Epithelial cell of esophagus (primary cell): Measurements from ENCODE around the gene ARHGEF17.

Experiments
- DNase-seq: peaks from one replicate; pipeline ENCODE4 v3.0.0; 2010; ENCODE audit warnings: low read depth
- H3K4me3 ChIP-seq: 2 replicates; pipeline ENCODE4 v1.5.1; 2011; ENCODE audit warnings: mild to moderate bottlenecking, low read length, control low read depth
- TF ChIP-seq, protein P1 (sequence below): IDR thresholded peaks from 2 replicates; pipeline ENCODE4 v1.5.1; 2011; ENCODE audit warnings: low read depth, mild to moderate bottlenecking, low read length, control low read depth, inconsistent platforms; ENCODE audit not compliant: insufficient read depth; ENCODE audit errors: missing control alignments

Gene ARHGEF17

GRCh38 chr11:73314117-73314961 is 6.3 kb downstream of the ARHGEF17 start:
- H3K4me3 ChIP-seq = no peak overlapping the region
- DNase-seq = peak; percentile 27

DNA sequence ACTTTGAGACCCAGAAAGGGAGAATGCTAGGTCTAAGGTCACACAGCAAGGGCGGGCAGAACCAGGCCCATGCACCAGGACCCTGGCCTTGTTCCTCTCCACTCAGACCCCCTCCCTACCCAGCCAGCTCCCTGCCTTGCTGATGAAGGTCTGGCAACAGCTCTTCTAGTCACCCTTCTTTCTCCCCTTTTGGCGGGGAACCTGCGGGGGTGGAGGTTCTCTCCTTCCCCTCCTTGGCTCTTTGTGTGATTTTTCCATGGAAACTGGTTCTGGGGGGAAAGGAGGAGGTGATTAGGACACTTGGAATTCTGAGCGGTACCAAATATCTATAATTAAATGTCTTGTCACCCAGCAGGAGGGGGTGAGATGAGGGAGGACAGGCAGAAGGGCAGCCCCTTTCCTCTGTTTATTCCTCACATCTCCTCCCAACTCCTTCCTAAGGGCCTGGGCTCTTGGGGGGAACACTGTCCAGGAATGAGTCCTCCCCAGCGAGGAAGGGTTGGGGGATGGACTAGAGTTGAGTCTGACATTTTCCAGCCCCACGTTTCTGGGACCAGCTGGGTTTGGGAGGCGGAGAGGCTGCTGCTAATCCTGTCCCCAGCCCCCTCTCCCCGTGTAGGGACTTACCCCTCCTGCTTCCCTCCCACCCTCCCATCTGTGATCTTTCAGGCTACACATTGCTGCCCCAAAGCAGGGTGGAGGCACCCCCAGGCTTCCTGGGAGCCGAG is 7.4 kb downstream of the ARHGEF17 start:
- no peak overlapping the region for H3K4me3 ChIP-seq
- TF ChIP-seq, protein P1, sequence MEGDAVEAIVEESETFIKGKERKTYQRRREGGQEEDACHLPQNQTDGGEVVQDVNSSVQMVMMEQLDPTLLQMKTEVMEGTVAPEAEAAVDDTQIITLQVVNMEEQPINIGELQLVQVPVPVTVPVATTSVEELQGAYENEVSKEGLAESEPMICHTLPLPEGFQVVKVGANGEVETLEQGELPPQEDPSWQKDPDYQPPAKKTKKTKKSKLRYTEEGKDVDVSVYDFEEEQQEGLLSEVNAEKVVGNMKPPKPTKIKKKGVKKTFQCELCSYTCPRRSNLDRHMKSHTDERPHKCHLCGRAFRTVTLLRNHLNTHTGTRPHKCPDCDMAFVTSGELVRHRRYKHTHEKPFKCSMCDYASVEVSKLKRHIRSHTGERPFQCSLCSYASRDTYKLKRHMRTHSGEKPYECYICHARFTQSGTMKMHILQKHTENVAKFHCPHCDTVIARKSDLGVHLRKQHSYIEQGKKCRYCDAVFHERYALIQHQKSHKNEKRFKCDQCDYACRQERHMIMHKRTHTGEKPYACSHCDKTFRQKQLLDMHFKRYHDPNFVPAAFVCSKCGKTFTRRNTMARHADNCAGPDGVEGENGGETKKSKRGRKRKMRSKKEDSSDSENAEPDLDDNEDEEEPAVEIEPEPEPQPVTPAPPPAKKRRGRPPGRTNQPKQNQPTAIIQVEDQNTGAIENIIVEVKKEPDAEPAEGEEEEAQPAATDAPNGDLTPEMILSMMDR = no peak
- DNase-seq = no peak

More at GRCh38 chr11:73314117-73314961, 6.3 kb downstream of the ARHGEF17 start:
- TF ChIP-seq, protein P1 = no peak

DNA sequence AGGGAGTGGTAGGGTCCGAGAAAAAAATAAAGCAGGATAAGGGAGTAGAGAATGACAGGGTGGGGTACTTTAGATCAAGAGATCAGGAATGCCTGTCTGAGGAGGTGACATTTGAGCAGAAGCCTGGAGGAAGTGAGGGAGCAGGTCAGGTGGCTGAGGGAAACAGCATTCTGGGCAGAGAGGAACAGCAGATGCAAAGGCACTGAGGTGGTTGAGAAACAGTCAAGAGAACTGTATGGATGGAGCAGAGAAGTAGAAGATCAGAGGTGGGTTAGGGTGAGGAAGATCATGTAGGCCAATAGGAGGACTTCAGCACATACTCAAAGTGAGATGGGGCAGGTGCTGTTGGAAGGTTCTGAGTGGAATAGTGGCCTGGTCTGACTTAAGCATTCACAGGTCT is 8.3 kb downstream of the ARHGEF17 start:
- no peak for DNase-seq
- TF ChIP-seq, protein P1 = no peak

DNA sequence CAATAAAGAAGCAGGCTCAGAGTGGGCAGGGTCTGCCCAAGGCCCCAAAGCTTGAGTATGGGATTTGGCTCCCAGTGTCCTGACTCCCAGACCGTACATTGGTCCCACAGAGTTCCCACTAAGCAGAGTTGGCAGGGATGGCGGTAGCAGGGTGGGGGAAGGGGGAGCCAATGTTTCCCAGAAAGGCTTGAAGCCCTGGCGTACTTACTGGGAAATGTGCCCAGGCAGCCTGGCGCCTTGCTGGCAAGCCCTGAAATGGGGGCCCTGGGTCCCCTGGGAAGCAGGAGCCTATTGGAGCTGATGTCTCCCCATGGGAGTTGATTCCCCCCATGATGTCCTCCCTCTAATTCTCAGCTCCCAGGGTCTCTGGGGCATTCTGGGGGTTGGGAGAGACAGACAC is 9.3 kb downstream of the ARHGEF17 start:
- DNase-seq = no peak
- no peak overlapping the region for H3K4me3 ChIP-seq
- TF ChIP-seq, protein P1 = no peak

More for the DNA sequence above, 8.3 kb downstream of the ARHGEF17 start:
- H3K4me3 ChIP-seq = no peak overlapping the region

GRCh38 chr11:73317803-73318202 is 9.7 kb downstream of the ARHGEF17 start:
- TF ChIP-seq, protein P1 = no peak
- H3K4me3 ChIP-seq = no peak overlapping the region
- no peak for DNase-seq

DNA sequence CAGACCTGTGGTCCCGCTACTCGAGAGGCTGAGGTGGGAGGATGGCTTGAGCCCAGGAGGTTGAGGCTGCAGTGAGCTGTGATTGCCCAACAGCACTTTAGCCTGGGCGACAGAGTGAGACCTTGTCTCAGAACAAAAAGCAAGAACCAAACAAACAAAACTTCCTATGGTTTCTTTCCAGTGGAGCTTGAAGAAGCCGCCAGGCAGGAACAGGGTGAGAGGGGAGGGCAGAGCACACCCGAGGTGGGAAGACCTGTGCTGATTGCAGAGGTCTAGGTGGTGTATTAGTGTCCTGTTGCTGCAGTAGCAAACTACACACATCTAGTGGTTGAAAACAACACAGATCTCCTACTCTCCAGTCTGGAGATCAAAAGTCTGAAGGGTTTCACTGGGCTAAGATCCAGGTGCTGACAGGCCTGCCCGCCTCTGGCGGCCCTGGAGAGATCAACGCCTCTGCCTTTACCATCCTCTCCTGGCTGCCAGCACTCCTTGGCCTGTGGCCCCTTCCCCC is 10.5 kb downstream of the ARHGEF17 start:
- TF ChIP-seq, protein P1 = no peak
- DNase-seq = no peak
- no peak overlapping the region for H3K4me3 ChIP-seq
